Activated CD4-positive, alpha-beta T cell treated with anti-CD3 and anti-CD28 coated beads for 1 hour (primary cell): ENCODE results near the gene KCNJ18.
"Not testable (repeated sequence)": the region's sequence is repeated elsewhere in the genome, so short reads cannot be mapped to it uniquely, and the experiment has no call there.

Source experiments
- DNase-seq: peaks from one replicate; pipeline ENCODE4 v3.0.0-alpha.2; 2020

KCNJ18 gene

DNA sequence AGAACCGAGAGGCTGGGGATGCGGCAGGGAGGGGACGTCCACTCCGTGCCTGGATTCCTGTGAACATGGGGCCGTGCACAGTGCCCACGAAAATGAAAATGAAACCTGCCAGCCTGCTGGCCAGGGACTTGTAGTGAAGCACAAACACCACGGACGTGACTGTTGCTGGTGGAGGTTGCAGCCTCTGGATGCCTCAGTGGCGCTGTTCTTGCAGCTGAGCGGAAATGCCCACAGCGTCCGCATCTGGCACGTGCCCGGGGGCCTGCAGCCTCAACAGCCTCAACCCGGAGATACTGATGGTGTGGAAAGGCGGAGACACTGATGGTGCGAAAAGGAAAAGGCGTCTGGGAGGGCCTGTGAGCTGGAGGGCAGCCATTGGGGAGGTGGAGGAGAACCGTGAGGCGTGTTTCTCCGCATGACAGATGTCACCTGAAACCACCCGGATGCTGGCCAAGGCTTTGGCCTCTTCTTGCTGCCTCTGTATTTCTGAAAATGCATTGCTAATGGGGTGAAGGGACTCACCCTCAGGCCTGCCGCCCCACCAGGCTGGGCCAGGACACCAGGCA is 44.8 kb downstream of the KCNJ18 start:
- not testable (repeated sequence) for DNase-seq

- DNase-seq: not testable (repeated sequence)
These were observed 45.9 kb downstream of the KCNJ18 start for GRCh38 chr17:21738241-21738640.

DNA sequence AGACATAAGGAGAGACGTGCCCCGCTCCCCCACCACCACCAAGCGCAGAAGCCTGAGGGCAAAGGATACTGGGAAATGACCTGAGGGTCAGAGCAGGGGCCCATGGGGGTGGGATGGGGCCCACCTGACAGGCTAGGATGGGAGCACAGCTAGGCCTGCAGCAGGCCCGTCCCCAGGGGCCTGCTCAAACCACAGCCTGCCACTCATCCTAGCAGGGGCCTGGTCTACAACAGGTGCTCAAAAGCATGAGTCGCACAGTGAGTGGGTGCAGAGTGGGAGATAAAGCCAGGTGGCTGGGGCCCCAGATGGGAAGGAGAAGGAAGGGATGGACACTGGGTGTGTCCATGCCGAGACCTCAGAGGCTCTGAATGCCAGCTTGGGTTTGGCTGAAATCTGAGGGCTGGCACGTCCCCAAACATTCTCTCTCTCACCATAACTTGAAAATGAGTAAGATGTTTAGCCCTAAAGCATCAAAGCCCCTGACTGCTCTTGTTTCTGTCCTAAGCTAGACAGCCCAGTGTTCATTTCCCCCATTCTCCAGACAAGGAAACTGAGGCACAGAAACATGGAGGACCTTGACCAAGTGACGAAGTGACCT is 46.7 kb downstream of the KCNJ18 start:
- DNase-seq: not testable (repeated sequence)

DNA sequence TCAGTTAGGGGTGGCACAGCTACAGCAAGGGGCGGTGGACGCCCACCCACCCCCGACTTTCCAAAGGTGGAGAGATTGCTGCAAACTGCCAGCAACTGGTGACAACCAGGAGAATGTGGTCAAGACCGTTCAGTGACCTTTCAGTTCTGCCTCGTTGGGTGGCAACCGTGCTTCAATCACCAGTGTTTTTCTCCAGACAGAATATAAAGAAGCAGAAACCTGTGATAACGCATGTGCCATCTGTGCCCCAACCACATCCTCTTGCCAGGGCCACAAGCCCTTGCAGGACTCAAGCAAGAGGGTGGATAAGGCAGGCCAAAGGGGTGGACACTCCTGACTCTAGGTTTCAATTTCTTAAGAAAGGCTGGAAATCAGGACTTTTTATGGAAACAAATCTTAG is 47.2 kb downstream of the KCNJ18 start:
- not testable (repeated sequence) for DNase-seq

DNA sequence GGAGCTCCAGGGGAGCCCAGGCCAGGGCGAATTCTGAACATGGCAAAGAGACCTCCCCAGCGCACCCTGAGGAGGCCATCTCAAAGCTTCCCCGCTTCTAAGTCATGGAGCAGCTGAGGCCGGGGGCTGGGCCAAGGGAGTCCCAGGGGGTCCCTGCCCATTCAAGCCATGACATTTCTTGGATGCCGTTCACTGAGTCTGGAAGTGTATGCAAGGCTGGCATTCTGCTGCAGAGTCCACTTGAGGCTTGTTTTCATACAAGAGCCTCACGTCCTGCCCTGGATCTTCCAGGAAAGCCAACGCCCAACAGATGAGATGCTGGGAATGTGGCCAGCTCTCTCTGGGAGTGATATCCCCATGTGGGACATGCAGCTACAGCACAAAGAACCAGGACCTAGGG is 48.5 kb downstream of the KCNJ18 start:
- not testable (repeated sequence) for DNase-seq

DNA sequence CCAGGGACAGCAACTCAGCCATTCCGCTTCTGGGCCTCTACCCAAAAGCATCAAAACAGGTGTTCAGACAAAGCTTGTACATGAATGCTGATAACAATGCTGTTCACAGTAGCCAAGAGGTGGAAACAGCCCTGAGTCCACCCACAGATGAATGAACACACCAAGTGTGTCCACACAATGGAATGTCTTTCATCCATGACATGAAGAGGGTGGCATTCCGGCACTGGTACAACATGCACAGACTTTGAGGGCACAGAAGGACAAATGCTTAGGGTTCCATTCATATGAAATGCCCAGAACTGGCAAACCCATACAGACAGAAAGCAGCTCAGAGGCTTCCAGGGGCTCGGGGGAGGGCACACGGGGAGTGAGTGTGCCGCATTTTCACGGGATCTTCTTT is 49.2 kb downstream of the KCNJ18 start:
- DNase-seq: not testable (repeated sequence)

DNA sequence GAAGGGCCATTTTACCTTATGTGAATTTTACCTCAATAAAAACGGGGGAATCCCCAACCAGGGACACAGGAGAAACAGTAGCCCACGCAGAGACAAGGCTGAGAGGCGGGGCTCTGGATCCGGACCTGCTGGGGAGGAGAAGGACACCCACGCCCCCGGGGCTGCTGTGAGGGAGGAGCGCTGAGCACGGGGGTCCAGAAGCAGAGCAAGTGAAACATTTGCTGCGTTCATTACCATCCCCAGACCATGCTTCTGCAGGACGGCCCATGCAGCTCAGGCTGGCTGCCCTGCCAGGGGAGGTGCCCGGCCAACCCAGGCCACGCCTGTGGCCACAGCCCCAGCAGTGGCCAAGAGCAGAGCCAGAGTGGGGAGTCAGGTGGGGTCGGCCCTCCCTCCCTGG is 50.0 kb downstream of the KCNJ18 start:
- no peak for DNase-seq

- DNase-seq: not testable (repeated sequence)
These were observed 51.8 kb downstream of the KCNJ18 start for GRCh38 chr17:21744151-21744550.

GRCh38 chr17:21744621-21745020 is 52.3 kb downstream of the KCNJ18 start:
- not testable (repeated sequence) for DNase-seq

DNA sequence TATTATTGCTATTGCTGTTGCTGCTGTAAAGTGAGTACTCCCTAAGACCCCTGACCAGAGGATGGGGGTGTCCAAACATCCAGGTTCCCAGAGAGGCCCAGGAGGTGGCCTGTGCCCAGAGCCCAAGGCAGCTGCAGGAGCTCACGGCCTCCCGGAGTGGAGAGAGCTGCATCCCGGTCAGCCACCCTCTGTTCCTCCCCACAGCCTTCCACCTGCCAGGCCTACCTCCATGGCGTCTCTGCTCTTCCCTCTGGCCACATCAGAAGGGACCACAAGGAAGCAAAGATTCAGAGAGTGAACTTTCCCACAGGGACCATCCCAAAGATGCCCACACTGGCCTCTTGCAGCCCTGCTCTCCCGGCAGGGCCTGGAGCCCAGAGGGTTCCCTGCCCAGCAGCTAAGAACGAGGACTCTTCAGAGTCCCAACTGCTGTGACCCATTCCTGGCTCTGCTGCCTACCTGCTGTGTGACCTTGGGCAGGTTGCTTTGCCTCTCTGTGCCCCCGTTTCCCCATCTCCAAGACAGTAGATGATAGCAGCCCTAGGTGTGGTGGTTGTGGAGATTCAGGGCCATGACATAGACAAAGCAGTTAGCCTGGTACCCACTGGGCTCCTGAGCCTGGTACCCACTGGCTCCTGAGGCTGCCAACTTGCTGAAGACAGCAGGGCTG is 53.2 kb downstream of the KCNJ18 start:
- DNase-seq: not testable (repeated sequence)

- not testable (repeated sequence) for DNase-seq
These were observed 54.1 kb downstream of the KCNJ18 start for GRCh38 chr17:21746415-21746814.

DNA sequence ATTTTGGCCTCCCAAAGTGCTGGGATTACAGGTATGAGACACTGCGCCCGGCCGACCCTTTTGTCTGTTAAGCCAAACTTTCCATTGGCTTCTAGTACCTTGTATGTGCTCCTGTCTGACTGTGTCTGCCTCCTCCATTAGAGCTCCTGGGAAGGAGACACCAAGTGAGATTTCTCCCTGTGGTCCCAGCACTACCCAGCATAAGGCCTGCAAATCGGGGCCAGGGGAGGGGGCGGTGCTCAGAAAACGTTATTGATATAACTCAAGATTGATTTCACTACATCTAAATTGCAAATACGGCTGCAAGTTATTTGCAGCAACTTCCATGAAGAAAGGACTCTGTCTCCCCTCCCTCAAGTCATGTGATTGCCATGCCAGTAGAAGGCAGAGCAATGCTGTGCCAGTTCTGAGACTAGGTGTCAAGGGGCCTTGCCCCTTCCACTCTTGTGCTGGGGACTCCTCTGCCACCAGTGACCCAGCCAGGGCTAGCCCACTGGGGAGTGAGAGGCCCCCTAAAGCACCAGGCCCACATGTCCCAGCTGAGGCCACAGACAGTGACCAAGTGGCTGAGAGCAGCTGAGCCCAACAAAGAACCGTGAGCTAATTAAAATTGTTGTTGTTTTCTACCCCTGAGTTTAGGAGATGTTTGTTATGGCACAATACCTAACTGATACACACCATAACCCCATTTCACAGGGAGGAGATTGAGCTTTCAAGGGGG is 55.0 kb downstream of the KCNJ18 start:
- not testable (repeated sequence) for DNase-seq

DNA sequence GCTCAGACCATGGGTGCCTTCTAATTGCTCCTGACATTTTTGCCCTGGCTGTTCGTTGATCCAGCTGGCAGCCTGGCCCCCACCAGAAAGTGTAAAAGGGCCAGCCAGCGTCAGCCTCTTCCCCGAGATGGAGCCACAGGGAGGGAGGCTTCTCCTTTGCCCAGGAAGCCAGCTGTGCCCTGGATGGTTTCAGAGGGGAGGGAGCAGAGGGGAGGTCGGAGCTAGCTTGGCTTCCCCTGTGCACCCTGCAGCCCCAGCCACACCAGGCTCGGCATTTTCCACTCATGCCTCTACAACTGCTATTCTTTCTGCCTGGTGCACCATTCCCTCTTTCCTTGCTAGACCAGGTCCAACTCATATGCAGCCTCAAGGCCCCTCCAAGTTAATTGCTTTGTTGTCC is 56.4 kb downstream of the KCNJ18 start:
- not testable (repeated sequence) for DNase-seq

- DNase-seq: not testable (repeated sequence)
These were observed 57.6 kb downstream of the KCNJ18 start for GRCh38 chr17:21749696-21750531.

GRCh38 chr17:21751111-21751510 is 58.8 kb downstream of the KCNJ18 start:
- not testable (repeated sequence) for DNase-seq
